Posterior vena cava (tissue), 2 donors: Measurements from ENCODE around the gene ASTL. TPM values are rescaled to one million over a fixed set of nuclear protein-coding genes. Genes with fewer than 3 reads are reported as not detected.
A peak's percentile ranks its signal among the peaks of the same experiment; 100 is the strongest.

Experiments used
- DNase-seq: peaks from one replicate; pipeline ENCODE4 v3.0.0-alpha.2; 2020; ENCODE audit warnings: low spot score
- intact Hi-C, 2 donors: fragments of 100-400 bp; cut with DNase I; formaldehyde crosslinking; loops; one replicate each; pipeline versions ENCODE4 v1.14.1 to v1.14.2; 2022 to 2023
- total RNA-seq, 2 donors: library from RNA; stranded (reverse); fragmentation: NEBNext Ultra II Directional; extraction: Animal tissue kit (Norgen Biotek cat#: 25700); gene quantifications; one replicate each; pipeline ENCODE4 v1.2.1, GENCODE V29; 2021
- donor health status: DM: yes; HTN: yes; CAD: no.
- donor health status: DM: yes; HTN: yes; CAD: no.

ASTL gene
- total RNA-seq, 2 donors from 2014 or later, result not detected

DNA sequence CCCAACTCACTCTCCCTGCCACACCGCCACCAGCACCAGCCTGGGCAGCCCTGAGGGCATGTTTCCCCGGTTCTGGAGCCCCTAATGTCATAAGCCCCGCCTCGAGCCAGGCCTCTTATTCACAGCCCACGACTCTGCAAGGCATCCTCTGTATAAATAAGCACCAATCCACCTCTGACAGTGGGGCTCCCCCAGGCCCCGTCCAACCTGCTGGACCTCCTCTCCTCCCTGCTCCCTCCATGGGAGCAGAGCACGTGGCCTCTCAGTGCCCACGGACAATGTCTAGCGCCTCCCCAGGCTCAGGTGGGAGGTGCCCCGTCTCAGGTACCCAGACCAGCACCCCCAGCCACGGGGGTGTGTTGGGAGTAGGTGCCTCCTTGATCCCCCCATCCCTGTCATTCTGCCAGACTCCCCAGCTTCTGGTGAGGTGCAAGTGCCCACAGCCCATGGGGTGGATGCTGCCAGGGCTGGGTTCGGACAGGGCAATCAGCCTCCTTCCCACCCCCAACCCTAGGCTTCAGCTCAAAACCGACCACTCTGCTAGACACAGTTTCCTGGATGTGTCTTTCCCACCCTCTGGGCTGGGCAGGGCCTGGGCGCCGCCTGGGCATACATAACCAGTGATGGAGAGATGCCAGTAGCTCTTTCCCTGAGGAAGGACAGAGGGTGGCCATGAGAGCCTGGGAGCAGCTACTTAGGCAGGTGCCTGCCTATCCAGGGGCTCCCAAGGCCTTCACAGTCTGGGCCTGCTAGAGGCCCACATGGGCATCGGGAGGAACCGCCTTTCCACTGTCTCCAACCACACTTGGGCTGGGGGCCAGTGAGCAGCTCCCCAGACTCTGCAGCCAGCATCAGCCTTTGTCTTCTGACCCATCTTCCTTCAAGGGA lies 20.4 kb downstream of the ASTL start:
- peak; percentile 73 for DNase-seq
- intact Hi-C loops, result loop anchor here in 1 of 2 donors (5.0 to 10.0 kb wide), 2 partner anchors 36 to 93 kb away; no protein-coding TSS in a partner anchor

GRCh38 chr2:96116879-96117533 lies 21.3 kb downstream of the ASTL start:
- DNase-seq, result peak; percentile 83

GRCh38 chr2:96116424-96116878 lies 21.9 kb downstream of the ASTL start, which contains the start of gene ADRA2B:
Gene ADRA2B, minus strand, starts transcription at chr2:96116571. Its CDS starts 422 bp downstream, at chr2:96116149.
- no peak for DNase-seq
- intact Hi-C loops, result loop anchor here in 1 of 2 donors (5.0 to 10.0 kb wide), 2 partner anchors 34 to 92 kb away; no protein-coding TSS in a partner anchor

More at GRCh38 chr2:96116879-96117533, 21.3 kb downstream of the ASTL start:
- intact Hi-C loops, result loop anchor here in 1 of 2 donors (5.0 to 10.0 kb wide), 2 partner anchors 35 to 92 kb away; no protein-coding TSS in a partner anchor

DNA sequence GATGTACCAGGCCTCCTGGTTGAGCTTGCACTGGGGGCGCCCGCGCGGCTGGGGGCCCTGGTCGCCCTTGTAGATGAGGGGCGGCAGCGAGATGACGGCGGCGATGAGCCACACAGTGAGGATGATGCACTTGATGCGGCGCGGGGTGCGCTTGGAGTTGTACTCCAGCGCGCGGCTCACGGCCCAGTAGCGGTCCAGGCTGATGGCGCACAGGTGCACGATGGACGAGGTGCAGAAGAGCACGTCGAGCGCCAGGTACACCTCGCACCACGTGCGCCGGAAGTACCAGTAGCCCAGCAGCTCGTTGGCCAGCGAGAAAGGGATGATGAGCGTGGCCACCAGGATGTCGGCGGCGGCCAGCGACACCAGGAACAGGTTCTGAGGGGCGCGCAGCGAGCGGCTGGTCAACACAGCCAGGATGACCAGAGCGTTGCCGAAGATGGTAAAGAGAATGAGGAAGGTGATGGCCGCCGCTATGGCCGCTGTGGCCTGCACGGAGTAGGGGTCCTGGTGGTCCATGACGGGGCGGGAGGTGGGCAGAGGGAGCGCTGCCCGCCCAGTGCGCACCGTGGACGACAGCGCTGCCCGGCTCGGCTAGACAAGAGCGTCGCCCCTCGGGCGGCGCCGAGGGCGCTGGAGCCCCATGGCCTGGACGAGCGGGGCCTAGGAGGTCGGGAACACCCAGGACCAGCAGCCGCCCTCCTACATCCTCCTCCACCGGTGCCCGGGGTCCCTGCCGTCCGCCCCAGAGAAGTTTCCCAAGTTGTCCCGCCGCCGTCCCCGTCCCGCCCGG lies 22.5 kb downstream of the ASTL start:
- DNase-seq, result peak; percentile 81

GRCh38 chr2:96114903-96115581 lies 23.3 kb downstream of the ASTL start:
- intact Hi-C loops, result loop anchor here (5.0 to 10.0 kb wide), 3 partner anchors 33 to 90 kb away; no protein-coding TSS in a partner anchor

More for the DNA sequence above, 22.5 kb downstream of the ASTL start:
- intact Hi-C loops, result loop anchor here in 1 of 2 donors (5.0 to 10.0 kb wide), 2 partner anchors 34 to 91 kb away; no protein-coding TSS in a partner anchor

DNA sequence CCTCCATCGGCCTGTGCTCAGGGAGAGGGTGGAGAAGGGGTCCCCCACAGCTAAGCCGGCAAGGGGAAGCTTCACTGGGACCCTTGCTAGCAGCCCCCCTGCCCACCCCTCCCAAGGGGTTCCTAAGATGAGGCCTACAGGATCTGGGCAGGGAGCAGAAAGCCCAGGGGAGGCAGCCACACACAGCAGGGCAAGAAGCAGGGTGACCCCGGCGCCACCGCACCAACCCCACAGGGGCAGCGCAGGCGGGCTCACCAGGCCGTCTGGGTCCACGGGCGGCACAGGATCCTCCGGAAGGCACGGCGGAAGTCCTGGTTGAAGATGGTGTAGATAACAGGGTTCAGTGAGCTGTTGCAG lies 23.8 kb downstream of the ASTL start:
- intact Hi-C loops, result loop anchor here (5.0 to 10.0 kb wide), 2 partner anchors 42 to 90 kb away; no protein-coding TSS in a partner anchor
- DNase-seq, result peak; percentile 74

More at GRCh38 chr2:96114903-96115581, 23.3 kb downstream of the ASTL start:
- peak; percentile 79 for DNase-seq

DNA sequence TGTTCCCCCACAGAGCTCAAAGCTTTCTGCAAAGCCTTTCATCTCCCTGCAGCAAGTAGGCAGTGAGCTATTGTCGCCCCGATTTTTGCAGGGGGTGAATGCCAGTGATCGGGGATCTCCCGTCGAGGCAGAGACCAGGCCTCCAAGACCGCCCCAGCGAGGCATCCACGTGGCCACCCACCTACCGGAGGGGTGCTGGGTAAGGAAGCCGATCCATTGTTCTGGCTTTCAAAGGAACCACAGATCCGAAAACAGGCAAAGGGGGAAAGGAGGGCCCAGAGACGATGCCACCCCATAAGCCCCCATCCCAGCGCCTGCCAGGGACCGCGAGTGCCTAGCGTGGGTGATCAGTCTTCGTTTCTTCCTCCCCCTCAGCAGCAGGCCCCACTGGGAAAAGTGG lies 24.4 kb downstream of the ASTL start:
- intact Hi-C loops, result loop anchor here (5.0 to 10.0 kb wide), 2 partner anchors 42 to 89 kb away; no protein-coding TSS in a partner anchor
- DNase-seq, result no peak

DNA sequence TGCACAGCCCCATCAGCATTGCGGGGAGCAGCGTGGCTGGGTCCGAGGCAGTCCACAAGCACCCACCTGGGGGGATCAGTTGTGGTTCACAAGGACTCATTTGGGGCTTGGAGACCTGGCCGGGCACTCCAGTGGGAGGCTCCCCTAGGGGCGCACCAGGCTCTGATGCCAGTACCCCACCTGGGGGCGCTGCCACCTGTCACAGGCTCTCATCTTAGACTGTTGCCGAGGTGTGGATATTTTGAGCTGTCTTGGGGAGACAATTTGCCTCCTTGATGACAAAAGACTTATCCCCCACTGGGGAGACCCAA lies 25.0 kb downstream of the ASTL start:
- peak; percentile 66 for DNase-seq
- intact Hi-C loops, result loop anchor here (5.0 to 10.0 kb wide), 2 partner anchors 41 to 89 kb away; no protein-coding TSS in a partner anchor

GRCh38 chr2:96112501-96113366 lies 25.6 kb downstream of the ASTL start:
- intact Hi-C loops, result loop anchor here (5.0 to 10.0 kb wide), 2 partner anchors 40 to 88 kb away; no protein-coding TSS in a partner anchor

GRCh38 chr2:96111823-96112500 lies 26.3 kb downstream of the ASTL start:
- DNase-seq, result peak; percentile 55

More at GRCh38 chr2:96112501-96113366, 25.6 kb downstream of the ASTL start:
- DNase-seq, result peak; percentile 46

DNA sequence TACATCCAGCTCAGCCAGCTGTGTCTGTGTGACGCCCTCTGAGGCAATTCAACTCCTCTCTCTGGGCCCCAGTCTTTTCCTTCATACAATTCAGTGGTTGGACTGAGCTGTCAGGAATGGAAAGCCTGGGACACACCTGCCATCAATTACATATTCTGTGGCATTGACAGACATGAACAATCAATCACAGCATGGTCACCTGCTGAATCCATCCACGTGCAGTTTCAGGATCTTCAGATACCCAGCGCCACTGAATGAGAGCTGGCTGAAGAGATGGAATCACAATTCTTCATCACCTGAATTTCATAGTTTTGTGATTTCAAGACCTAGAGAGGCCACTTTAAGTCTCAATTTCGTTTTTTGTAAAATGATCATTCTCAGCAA lies 27.1 kb downstream of the ASTL start:
- no peak for DNase-seq
- intact Hi-C loops, result loop anchor here (5.0 to 10.0 kb wide), 2 partner anchors 39 to 86 kb away; no protein-coding TSS in a partner anchor

More at GRCh38 chr2:96111823-96112500, 26.3 kb downstream of the ASTL start:
- intact Hi-C loops, result loop anchor here (5.0 to 10.0 kb wide), 2 partner anchors 40 to 87 kb away; no protein-coding TSS in a partner anchor

GRCh38 chr2:96110621-96111256 lies 27.6 kb downstream of the ASTL start:
- intact Hi-C loops, result loop anchor here (5.0 to 10.0 kb wide), 2 partner anchors 38 to 86 kb away; no protein-coding TSS in a partner anchor
- DNase-seq, result peak; percentile 68

- intact Hi-C loops, result loop anchor here (5.0 to 10.0 kb wide), 2 partner anchors 38 to 85 kb away; no protein-coding TSS in a partner anchor
- DNase-seq, result peak; percentile 78
Measured at GRCh38 chr2:96109931-96110511, 28.3 kb downstream of the ASTL start.

GRCh38 chr2:96109361-96109680 lies 29.0 kb downstream of the ASTL start:
- no peak for DNase-seq
- intact Hi-C loops, result no loop called here

- intact Hi-C loops, result no loop called here
- peak; percentile 83 for DNase-seq
Measured at GRCh38 chr2:96108541-96109360, 29.6 kb downstream of the ASTL start.
